Choroid plexus epithelial cell (primary cell): ENCODE results near the gene ZNF827.

ENCODE experiments used
- DNase-seq: peaks from one replicate; pipeline ENCODE4 v3.0.0-alpha.2; 2010; ENCODE audit warnings: low read depth
- H3K4me3 ChIP-seq: 2 replicates; pipeline ENCODE4 v1.5.1; 2011; ENCODE audit warnings: low read depth, mild to moderate bottlenecking, control low read depth, low read length, moderate library complexity
- TF ChIP-seq, protein P1 (sequence below): conservative IDR thresholded peaks from 2 replicates; pipeline ENCODE4 v1.5.1; 2011; ENCODE audit warnings: low read depth, mild to moderate bottlenecking, control low read depth, inconsistent platforms, low read length, moderate library complexity

ZNF827 gene

GRCh38 chr4:145814246-145814645 is 124.4 kb downstream of the ZNF827 start:
- no peak for DNase-seq
- TF ChIP-seq, protein P1, sequence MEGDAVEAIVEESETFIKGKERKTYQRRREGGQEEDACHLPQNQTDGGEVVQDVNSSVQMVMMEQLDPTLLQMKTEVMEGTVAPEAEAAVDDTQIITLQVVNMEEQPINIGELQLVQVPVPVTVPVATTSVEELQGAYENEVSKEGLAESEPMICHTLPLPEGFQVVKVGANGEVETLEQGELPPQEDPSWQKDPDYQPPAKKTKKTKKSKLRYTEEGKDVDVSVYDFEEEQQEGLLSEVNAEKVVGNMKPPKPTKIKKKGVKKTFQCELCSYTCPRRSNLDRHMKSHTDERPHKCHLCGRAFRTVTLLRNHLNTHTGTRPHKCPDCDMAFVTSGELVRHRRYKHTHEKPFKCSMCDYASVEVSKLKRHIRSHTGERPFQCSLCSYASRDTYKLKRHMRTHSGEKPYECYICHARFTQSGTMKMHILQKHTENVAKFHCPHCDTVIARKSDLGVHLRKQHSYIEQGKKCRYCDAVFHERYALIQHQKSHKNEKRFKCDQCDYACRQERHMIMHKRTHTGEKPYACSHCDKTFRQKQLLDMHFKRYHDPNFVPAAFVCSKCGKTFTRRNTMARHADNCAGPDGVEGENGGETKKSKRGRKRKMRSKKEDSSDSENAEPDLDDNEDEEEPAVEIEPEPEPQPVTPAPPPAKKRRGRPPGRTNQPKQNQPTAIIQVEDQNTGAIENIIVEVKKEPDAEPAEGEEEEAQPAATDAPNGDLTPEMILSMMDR = no peak

GRCh38 chr4:145812919-145813318 is 125.7 kb downstream of the ZNF827 start:
- TF ChIP-seq, protein P1 = no peak
- peak; percentile 64 for DNase-seq
- H3K4me3 ChIP-seq = no peak overlapping the region

More at GRCh38 chr4:145814246-145814645, 124.4 kb downstream of the ZNF827 start:
- H3K4me3 ChIP-seq = no peak overlapping the region

- no peak overlapping the region for H3K4me3 ChIP-seq
- TF ChIP-seq, protein P1 = no peak
- no peak for DNase-seq
Measured at GRCh38 chr4:145808848-145809512, 129.6 kb downstream of the ZNF827 start.

DNA sequence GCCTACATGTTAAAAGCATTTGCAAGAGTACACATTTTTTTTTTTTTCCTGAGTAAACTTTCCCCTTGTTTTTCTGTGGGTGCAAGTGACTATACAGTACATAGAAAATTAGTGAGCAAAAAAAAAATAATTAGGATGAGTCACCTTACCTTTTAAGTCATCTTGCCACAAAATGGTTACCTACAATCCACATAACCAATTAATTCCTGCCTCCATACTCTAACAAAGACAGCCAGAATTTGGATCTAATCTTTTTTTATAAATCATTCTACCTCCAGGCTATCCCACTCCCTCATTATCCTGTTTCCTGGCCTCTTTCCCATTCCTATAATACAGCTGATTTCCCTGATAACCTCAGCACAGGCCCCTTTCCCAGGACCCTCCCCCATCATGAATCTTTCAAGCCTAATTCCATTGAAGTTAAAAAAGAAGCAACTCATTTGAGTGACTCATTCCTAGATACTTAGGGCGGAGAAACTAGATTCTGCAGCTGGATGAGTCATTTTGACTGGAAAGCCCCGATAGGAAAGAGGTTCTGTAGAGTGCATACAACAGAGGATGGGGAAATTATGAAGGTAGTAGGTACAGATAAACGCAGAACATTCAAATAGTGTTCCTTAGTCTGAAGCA is 130.5 kb downstream of the ZNF827 start:
- H3K4me3 ChIP-seq = no peak overlapping the region
- DNase-seq = peak; percentile 97
- TF ChIP-seq, protein P1 = no peak

- DNase-seq = peak; percentile 84
- H3K4me3 ChIP-seq = no peak overlapping the region
- TF ChIP-seq, protein P1 = no peak
Measured at GRCh38 chr4:145805490-145805889, 133.1 kb downstream of the ZNF827 start.

GRCh38 chr4:145804116-145804515 is 134.5 kb downstream of the ZNF827 start:
- TF ChIP-seq, protein P1 = no peak
- DNase-seq = peak; percentile 92
- no peak overlapping the region for H3K4me3 ChIP-seq

DNA sequence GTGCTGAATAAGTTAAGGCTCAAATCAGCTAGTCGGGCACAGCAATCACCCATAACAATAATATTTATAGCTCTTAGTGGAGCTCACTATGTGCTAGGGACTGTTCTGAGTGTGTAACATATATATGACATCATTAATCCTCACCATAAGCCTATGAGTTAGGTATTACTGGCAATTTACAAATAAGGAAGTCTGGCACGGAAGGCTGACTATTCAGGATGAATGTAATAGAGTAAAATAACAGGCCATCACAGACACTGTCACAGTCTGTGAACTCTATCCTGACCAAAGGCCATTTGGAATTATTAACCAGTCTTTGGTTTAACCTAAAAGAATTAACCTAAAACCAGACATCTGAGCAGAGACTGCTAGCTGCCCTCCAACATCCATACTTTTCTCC is 139.4 kb downstream of the ZNF827 start:
- no peak for DNase-seq
- no peak overlapping the region for H3K4me3 ChIP-seq
- TF ChIP-seq, protein P1 = no peak
